ENCODE measurements around the gene PODXL. TPM values are rescaled to one million over a fixed set of nuclear protein-coding genes. Genes with fewer than 3 reads are reported as not detected.

The PODXL gene
- total RNA-seq, 1 donor from 2014 or later, result 141 TPM

GRCh38 chr7:131563918-131564317, 7.5 kb upstream of the PODXL start:
- intact Hi-C loops (cut with DNase I), result no loop called here
- no peaks in the 10 kb centered on the region for H3K9me3 ChIP-seq
- H3K27me3 ChIP-seq, result no peaks in the 10 kb centered on the region
- H3K36me3 ChIP-seq, result no peaks in the 10 kb centered on the region
- no peaks in the 10 kb centered on the region for H3K4me1 ChIP-seq
- no peak overlapping the region for H3K4me3 ChIP-seq
- no peak overlapping the region for H3K27ac ChIP-seq
- no peak for DNase-seq (ENCODE audit: low spot score in 2 of 2)
- TF ChIP-seq CTCF (IDR thresholded peaks at IDR 0.05), result no peak

GRCh38 chr7:131562941-131563340, 6.5 kb upstream of the PODXL start:
- Histone ChIP-seq H3K27ac (no peak overlapping the region), H3K36me3 (no peaks in the 10 kb centered on the region), H3K9me3 (no peaks in the 10 kb centered on the region), H3K4me1 (peaks cover 0 to 1% of the 10 kb centered on the region in 2 donors), H3K4me3 (no peak overlapping the region), H3K27me3 (no peaks in the 10 kb centered on the region)
- intact Hi-C loops (cut with DNase I), result no loop called here
- TF ChIP-seq CTCF (IDR thresholded peaks at IDR 0.05), result no peak
- DNase-seq (ENCODE audit: low spot score in 2 of 2), result no peak

- H3K4me1 ChIP-seq, result peaks cover 2 to 10% of the 10 kb centered on the region in 2 donors
- no peaks in the 10 kb centered on the region for H3K9me3 ChIP-seq
- TF ChIP-seq CTCF (IDR thresholded peaks at IDR 0.05), result no peak
- no peak overlapping the region for H3K27ac ChIP-seq
- H3K4me3 ChIP-seq, result no peak overlapping the region
- H3K36me3 ChIP-seq, result no peaks in the 10 kb centered on the region
- H3K27me3 ChIP-seq, result no peaks in the 10 kb centered on the region
- DNase-seq (ENCODE audit: low spot score in 2 of 2), result no peak
- intact Hi-C loops (cut with DNase I), result no loop called here
Measured at GRCh38 chr7:131560061-131560460, 3.6 kb upstream of the PODXL start.

- Histone ChIP-seq H3K9me3 (no peaks in the 10 kb centered on the region), H3K4me1 (peaks cover 2 to 10% of the 10 kb centered on the region in 2 donors), H3K36me3 (no peaks in the 10 kb centered on the region), H3K27me3 (no peaks in the 10 kb centered on the region), H3K4me3 (peak overlapping the region; percentile 38 to 90), H3K27ac (no peak overlapping the region)
- intact Hi-C loops (cut with DNase I), result no loop called here
- TF ChIP-seq CTCF (IDR thresholded peaks at IDR 0.05), result no peak
- no peak for DNase-seq (ENCODE audit: low spot score in 2 of 2)
Measured at GRCh38 chr7:131557652-131558385, 1.4 kb upstream of the PODXL start.

- no peaks in the 10 kb centered on the region for H3K9me3 ChIP-seq
- no peaks in the 10 kb centered on the region for H3K36me3 ChIP-seq
- H3K27ac ChIP-seq, result no peak overlapping the region
- peak overlapping the region; percentile 50 to 90 for H3K4me3 ChIP-seq
- DNase-seq (ENCODE audit: low spot score in 2 of 2), result no peak
- no peak for TF ChIP-seq CTCF (IDR thresholded peaks at IDR 0.05)
- no peaks in the 10 kb centered on the region for H3K27me3 ChIP-seq
- intact Hi-C loops (cut with DNase I), result no loop called here
- peaks cover 2 to 10% of the 10 kb centered on the region in 2 donors for H3K4me1 ChIP-seq
Measured at GRCh38 chr7:131556909-131557651, 652 bp upstream of the PODXL start.
